H1 (cell line): ENCODE measurements around the gene SPTBN1.

Source experiments
- CBX5 ChIP-seq: fragments of 300-800, 300-1000 bp; sonication (generic); IDR thresholded peaks from 2 replicates; pipeline ENCODE4 v1.7.1; 2016; ENCODE audit warnings: antibody characterized with exemption, low read length, low read depth
- EP300 ChIP-seq, 2 experiments: IDR thresholded peaks; 1 replicate in 1 of 2; 2 replicates in 1 of 2; pipeline ENCODE4 v1.6.1; 2011 to 2012; ENCODE audit warnings: low read depth in 2 of 2, low read length in 2 of 2, mild to moderate bottlenecking in 2 of 2, borderline replicate concordance in 1 of 2, inconsistent platforms in 1 of 2, moderate library complexity in 1 of 2
- YY1 ChIP-seq: IDR thresholded peaks from 2 replicates; pipeline ENCODE4 v1.6.1; 2011; ENCODE audit warnings: low read depth, mild to moderate bottlenecking, low read length
- TF ChIP-seq, protein P1 (sequence below), 3 experiments: IDR thresholded peaks; 1 replicate in 2 of 3; 2 replicates in 1 of 3; pipeline versions ENCODE4 v1.5.1 to v1.6.1; 2011; ENCODE audit warnings: low read length in 3 of 3, mild to moderate bottlenecking in 3 of 3, inconsistent platforms in 2 of 3, low read depth in 1 of 3, moderate library complexity in 1 of 3; ENCODE audit not compliant: insufficient read depth in 1 of 3; ENCODE audit errors: control extremely low read depth in 1 of 3
- TF ChIP-seq, protein P2 (sequence below): fragments of 300-600 bp; sonication (generic); IDR thresholded peaks from 2 replicates; pipeline ENCODE4 v1.7.1; 2012; ENCODE audit warnings: low read length, moderate library complexity, mild to moderate bottlenecking, inconsistent platforms; ENCODE audit not compliant: insufficient replicate concordance

DNA sequence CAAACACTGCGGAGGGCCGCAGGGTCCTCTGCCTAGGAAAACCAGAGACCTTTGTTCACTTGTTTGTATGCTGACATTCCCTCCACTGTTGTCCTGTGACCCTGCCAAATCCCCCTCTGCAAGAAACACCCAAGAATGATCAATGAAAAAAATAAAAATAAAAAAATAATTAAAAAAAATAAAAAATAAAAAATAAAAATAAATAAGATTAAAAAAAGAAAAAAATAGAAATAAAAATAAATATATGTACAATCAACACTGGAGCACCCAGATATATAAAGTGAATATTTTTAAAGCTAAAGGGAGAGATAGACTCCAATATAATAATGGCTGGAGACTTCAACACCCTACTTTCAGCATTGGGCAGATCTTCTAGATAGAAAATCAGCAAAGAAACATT is 243.5 kb downstream of the SPTBN1 start:
- TF ChIP-seq CBX5 = no peak
- TF ChIP-seq YY1 = no peak
- TF ChIP-seq, protein P1, sequence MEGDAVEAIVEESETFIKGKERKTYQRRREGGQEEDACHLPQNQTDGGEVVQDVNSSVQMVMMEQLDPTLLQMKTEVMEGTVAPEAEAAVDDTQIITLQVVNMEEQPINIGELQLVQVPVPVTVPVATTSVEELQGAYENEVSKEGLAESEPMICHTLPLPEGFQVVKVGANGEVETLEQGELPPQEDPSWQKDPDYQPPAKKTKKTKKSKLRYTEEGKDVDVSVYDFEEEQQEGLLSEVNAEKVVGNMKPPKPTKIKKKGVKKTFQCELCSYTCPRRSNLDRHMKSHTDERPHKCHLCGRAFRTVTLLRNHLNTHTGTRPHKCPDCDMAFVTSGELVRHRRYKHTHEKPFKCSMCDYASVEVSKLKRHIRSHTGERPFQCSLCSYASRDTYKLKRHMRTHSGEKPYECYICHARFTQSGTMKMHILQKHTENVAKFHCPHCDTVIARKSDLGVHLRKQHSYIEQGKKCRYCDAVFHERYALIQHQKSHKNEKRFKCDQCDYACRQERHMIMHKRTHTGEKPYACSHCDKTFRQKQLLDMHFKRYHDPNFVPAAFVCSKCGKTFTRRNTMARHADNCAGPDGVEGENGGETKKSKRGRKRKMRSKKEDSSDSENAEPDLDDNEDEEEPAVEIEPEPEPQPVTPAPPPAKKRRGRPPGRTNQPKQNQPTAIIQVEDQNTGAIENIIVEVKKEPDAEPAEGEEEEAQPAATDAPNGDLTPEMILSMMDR (IDR thresholded peaks at IDR 0.05; ENCODE audit: control extremely low read depth in 1 of 3, insufficient read depth in 1 of 3, low read depth in 1 of 3, low read length in 3 of 3) = no peak
- TF ChIP-seq, protein P2, sequence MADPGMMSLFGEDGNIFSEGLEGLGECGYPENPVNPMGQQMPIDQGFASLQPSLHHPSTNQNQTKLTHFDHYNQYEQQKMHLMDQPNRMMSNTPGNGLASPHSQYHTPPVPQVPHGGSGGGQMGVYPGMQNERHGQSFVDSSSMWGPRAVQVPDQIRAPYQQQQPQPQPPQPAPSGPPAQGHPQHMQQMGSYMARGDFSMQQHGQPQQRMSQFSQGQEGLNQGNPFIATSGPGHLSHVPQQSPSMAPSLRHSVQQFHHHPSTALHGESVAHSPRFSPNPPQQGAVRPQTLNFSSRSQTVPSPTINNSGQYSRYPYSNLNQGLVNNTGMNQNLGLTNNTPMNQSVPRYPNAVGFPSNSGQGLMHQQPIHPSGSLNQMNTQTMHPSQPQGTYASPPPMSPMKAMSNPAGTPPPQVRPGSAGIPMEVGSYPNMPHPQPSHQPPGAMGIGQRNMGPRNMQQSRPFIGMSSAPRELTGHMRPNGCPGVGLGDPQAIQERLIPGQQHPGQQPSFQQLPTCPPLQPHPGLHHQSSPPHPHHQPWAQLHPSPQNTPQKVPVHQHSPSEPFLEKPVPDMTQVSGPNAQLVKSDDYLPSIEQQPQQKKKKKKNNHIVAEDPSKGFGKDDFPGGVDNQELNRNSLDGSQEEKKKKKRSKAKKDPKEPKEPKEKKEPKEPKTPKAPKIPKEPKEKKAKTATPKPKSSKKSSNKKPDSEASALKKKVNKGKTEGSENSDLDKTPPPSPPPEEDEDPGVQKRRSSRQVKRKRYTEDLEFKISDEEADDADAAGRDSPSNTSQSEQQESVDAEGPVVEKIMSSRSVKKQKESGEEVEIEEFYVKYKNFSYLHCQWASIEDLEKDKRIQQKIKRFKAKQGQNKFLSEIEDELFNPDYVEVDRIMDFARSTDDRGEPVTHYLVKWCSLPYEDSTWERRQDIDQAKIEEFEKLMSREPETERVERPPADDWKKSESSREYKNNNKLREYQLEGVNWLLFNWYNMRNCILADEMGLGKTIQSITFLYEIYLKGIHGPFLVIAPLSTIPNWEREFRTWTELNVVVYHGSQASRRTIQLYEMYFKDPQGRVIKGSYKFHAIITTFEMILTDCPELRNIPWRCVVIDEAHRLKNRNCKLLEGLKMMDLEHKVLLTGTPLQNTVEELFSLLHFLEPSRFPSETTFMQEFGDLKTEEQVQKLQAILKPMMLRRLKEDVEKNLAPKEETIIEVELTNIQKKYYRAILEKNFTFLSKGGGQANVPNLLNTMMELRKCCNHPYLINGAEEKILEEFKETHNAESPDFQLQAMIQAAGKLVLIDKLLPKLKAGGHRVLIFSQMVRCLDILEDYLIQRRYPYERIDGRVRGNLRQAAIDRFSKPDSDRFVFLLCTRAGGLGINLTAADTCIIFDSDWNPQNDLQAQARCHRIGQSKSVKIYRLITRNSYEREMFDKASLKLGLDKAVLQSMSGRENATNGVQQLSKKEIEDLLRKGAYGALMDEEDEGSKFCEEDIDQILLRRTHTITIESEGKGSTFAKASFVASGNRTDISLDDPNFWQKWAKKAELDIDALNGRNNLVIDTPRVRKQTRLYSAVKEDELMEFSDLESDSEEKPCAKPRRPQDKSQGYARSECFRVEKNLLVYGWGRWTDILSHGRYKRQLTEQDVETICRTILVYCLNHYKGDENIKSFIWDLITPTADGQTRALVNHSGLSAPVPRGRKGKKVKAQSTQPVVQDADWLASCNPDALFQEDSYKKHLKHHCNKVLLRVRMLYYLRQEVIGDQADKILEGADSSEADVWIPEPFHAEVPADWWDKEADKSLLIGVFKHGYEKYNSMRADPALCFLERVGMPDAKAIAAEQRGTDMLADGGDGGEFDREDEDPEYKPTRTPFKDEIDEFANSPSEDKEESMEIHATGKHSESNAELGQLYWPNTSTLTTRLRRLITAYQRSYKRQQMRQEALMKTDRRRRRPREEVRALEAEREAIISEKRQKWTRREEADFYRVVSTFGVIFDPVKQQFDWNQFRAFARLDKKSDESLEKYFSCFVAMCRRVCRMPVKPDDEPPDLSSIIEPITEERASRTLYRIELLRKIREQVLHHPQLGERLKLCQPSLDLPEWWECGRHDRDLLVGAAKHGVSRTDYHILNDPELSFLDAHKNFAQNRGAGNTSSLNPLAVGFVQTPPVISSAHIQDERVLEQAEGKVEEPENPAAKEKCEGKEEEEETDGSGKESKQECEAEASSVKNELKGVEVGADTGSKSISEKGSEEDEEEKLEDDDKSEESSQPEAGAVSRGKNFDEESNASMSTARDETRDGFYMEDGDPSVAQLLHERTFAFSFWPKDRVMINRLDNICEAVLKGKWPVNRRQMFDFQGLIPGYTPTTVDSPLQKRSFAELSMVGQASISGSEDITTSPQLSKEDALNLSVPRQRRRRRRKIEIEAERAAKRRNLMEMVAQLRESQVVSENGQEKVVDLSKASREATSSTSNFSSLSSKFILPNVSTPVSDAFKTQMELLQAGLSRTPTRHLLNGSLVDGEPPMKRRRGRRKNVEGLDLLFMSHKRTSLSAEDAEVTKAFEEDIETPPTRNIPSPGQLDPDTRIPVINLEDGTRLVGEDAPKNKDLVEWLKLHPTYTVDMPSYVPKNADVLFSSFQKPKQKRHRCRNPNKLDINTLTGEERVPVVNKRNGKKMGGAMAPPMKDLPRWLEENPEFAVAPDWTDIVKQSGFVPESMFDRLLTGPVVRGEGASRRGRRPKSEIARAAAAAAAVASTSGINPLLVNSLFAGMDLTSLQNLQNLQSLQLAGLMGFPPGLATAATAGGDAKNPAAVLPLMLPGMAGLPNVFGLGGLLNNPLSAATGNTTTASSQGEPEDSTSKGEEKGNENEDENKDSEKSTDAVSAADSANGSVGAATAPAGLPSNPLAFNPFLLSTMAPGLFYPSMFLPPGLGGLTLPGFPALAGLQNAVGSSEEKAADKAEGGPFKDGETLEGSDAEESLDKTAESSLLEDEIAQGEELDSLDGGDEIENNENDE = no peak
- TF ChIP-seq EP300 (IDR thresholded peaks at IDR 0.05; ENCODE audit: borderline replicate concordance in 1 of 2, low read depth in 2 of 2, low read length in 2 of 2) = no peak
